HG03060 (cell line): ENCODE data around the gene GPS1.

ENCODE experiments used
- ATAC-seq: cut with Tn5 transposase; IDR thresholded peaks from one replicate; pipeline ENCODE4 v1.9.1; 2021; ENCODE audit warnings: low read depth, moderate number of reproducible peaks; ENCODE audit not compliant: unreplicated experiment

Gene GPS1

GRCh38 chr17:82041144-82041814 is 10.4 kb upstream of the GPS1 start:
- ATAC-seq: no peak

DNA sequence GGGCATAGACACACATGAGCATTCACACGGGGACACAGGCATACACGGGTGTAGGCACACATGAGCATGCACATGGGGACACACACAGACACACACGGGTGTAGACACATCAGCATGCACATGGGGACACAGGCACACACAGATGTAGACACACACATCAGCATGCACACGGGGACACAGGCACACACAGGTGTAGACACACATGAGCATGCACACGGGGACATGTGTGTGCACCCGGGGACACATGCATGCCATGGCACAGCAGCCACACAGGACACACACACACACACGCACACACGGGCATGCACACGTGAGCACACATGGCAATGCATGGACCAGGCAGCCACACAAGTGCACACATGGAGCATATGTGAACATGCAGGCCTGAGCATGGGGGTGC is 9.0 kb upstream of the GPS1 start:
- ATAC-seq: no peak

- no peak for ATAC-seq
These were observed 8.2 kb upstream of the GPS1 start for GRCh38 chr17:82043507-82043906.

DNA sequence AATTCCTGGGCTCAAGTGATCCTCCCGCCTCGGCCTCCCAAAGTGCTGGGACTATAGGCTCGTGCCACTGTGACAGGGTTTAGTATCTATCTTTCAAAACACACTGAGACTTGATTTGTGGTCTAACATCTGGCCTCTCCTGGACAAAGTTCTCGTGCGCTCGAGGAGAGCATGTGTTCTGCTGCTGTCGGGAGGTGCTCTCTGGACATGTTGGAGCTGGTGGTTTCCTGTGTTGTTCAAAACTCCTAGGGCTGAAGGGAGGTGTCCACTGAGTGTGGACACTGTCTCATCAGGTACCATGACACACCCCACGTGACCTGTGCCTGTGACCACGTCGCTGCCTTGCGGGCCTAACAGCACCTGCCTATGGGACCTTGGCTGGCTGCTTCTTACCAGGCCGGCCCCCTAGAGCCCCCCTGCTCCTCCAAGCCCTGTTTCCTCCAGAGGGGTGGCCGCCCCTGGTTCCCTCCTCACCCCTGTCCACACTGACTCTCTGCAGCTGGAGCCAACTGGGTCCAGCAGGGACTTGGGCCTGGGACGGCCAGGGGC is 5.7 kb upstream of the GPS1 start:
- no peak for ATAC-seq

DNA sequence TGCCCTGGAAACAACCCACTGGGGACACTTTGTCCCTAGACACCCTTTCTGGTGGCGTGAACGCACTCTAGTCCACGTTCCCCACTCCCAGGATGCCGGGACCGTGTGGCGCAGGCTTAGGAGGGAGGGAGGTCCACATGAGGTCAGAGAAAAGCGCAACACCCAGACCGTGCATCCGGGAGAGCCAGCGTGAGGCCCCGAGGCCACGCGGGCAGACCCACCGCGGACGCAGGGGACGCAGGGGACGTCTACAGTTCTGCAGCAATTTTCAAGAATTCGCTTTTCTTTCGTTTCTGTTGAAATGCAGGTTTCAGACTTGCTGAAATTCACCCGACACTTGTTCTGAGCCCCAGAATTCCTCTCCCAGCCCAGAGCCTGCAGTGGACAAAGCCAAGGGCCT is 4.8 kb upstream of the GPS1 start:
- no peak for ATAC-seq

DNA sequence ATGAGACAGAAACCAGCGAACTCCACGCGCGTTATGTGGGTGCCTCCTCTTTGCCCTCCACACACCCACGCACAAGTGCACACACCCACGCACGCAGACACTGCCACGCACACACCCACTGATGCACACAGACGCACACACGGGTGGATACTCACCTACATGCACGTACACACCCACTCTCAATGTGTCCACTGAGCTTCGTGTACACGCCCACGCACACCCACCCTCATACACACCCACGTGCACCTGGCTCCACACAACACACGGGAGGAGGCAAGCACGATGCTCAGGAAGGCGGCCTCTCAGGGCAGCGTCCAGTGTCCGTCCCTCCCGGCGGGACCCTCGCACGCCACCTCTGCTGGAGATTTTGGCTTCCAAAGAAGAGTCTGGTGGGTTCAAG is 4.3 kb upstream of the GPS1 start:
- no peak for ATAC-seq

- no peak for ATAC-seq
These were observed 3.7 kb upstream of the GPS1 start for GRCh38 chr17:82047914-82048570.

- no peak for ATAC-seq
These were observed 3.1 kb upstream of the GPS1 start for GRCh38 chr17:82048571-82048971.

GRCh38 chr17:82049106-82049505 is 2.6 kb upstream of the GPS1 start:
- no peak for ATAC-seq

- ATAC-seq: no peak
These were observed 2.2 kb upstream of the GPS1 start for GRCh38 chr17:82049521-82049971.

GRCh38 chr17:82050152-82050760 is 1.4 kb upstream of the GPS1 start:
- ATAC-seq: no peak

GRCh38 chr17:82050761-82051641 is 697 bp upstream of the GPS1 start:
- no peak for ATAC-seq

DNA sequence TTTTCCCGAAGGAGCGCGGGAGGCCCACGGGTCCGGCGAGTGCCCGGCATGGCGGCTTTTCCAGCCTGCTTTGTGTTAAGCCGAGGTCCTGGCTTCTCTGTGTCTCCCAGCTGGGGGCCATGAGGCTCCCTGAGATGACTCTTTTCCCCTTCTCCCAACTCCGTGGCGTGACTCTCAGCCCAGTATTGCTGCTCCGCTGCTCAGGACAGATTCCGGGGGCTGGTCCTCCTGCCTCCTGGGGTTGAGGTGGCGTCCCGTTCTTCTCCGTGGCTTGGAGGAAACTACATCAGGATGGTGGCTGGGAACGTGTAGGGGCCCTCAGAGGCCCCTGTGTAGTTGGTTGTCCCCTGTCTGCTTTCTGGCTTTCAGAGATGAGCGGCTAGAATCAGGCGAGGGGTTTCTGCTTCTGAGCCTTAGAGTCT is 951 bp downstream of the GPS1 start:
- no peak for ATAC-seq

- ATAC-seq: no peak
These were observed 1.4 kb downstream of the GPS1 start for GRCh38 chr17:82053130-82053529.

DNA sequence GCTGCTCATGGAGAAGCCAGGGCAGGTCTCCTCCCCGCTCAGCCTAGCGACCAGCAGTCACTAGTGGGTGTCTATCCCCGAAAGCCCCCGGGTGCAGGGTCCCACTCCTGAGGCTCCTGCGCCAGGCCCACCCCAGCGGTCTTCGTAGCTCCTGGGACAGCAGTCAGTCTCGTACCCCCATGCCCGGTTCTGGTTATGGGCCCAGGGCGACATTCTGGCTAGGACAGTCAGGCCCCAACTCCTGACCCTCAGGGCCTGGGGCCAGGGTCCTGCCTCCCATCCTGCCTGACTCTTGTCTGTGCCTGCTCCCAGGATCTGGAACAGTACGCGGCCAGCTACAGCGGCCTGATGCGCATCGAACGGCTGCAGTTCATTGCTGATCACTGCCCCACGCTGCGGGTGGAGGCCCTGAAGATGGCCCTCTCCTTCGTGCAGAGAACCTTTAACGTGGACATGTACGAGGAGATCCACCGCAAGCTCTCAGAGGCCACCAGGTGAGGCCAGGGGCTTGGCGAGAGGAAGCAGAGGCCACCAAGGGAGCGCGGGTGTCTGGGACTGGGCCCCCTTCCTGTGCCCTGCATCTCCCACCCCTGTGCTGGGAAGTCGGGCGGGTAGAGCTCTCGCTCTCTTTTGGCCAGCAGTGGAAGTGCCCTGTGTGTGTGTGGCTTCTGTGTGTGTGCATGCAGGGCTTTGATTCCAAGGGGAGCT is 2.0 kb downstream of the GPS1 start:
- ATAC-seq: no peak

DNA sequence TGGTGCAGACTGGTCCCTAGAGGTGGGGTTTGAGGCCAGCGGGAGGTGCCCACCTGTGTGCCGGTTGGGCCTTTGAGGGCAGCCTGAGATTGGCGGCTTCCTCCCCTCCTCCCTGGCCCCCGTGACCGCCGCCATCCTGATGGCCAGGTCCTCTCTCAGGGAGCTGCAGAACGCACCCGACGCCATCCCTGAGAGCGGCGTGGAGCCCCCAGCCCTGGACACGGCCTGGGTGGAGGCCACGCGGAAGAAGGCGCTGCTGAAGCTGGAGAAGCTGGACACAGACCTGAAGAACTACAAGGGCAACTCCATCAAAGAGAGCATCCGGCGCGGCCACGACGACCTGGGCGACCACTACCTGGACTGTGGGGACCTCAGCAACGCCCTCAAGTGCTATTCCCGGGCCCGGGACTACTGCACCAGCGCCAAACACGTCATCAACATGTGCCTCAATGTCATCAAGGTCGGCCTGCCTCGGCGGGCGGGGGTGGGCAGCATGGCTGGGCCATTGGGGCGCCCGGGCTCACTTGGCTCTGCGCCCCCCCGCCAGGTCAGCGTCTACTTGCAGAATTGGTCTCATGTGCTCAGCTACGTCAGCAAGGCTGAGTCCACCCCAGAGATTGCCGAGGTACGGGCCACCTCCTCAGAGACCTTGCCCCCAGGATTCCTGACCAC is 2.8 kb downstream of the GPS1 start:
- ATAC-seq: no peak

GRCh38 chr17:82055023-82055964 is 3.6 kb downstream of the GPS1 start:
- no peak for ATAC-seq

DNA sequence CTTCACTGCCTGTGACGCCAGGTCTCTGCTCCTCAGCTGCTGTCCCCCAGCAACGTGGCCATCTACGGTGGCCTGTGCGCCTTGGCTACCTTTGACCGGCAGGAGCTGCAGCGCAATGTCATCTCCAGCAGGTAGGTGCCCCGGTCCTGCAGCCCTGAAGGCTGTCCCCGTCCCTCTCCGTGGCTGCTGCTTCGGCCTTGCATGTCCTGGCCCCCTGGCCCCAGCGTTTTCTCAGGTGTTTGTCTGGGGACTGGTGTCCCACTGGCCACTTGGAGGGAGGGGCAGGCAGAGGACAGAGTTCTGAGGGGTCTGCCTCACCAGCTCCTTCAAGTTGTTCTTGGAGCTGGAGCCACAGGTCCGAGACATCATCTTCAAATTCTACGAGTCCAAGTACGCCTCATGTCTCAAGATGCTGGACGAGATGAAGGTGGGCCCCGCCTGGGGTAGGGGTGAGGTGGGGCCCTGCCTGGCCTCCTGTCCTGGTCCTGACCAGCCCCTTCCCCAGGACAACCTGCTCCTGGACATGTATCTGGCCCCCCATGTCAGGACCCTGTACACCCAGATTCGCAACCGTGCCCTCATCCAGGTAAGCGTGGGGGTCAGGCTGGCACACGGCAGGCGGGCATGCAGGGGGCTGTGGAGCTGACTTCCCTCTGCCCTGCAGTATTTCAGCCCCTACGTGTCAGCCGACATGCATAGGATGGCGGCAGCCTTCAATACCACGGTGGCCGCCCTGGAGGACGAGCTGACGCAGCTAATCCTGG is 4.4 kb downstream of the GPS1 start:
- no peak for ATAC-seq
